HG02938 (cell line): ENCODE results near the gene MAST3.

Experiments used
- ATAC-seq: cut with Tn5 transposase; IDR thresholded peaks from one replicate; pipeline ENCODE4 v1.9.1; 2021; ENCODE audit warnings: mild to moderate bottlenecking, moderate library complexity; ENCODE audit not compliant: unreplicated experiment

MAST3 gene

GRCh38 chr19:18135712-18136584, 38.4 kb downstream of the MAST3 start:
- no peak for ATAC-seq

DNA sequence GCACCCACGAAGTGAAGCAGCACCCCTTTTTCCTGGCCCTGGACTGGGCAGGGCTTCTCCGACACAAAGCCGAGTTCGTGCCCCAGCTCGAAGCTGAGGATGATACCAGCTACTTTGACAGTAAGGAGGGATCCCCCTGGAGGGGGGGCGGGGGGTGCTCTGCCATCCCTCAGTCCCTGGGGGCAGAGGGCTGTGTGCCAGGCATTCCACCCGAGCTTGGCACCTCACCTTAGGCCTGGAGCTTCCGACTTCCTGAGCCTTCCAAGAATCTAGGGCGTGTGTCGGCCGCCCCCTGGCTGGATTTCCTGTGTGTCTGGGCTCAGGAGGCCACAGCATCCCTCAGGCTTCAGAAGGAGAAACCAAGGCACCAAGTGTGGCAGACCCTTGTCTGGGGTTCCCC, 39.7 kb downstream of the MAST3 start:
- no peak for ATAC-seq

- ATAC-seq = no peak
These were observed 40.2 kb downstream of the MAST3 start for GRCh38 chr19:18137657-18138339.

DNA sequence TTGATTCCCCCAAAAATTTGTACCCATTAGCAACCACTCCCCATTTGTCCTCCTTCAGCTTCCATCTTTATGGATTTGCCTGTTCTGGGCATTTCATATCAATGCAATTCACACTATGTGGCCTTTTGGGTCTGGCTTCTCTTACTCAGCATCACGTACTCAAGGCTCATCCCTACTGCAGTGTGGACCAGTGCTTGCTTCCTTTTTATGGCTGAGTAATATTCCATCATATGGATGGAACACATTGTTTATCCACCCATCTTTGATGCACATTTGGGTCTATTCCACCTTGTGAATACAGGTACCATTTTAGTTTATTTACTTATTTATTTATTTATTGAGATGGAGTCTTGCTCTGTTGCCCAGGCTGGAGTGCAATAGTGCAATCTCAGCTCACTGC, 42.9 kb downstream of the MAST3 start:
- ATAC-seq = no peak

DNA sequence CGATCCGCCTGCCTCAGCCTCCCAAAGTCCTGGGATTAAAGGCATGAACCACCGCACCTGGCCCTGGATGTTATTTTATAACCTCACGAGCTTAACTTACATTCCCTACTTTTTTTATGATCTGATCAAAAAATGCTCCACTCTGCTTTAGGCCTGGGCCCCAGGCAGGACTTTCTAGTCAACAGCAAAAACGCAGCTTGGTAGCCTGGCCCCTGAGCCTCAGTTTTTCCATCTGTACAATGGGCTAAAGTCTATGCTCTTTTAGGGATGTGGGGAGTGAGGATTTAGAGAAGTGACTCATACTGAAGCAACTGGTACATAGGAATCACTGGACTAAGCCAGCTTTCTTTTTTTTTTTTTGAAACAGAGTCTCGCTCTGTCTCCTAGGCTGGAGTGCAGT, 43.5 kb downstream of the MAST3 start:
- ATAC-seq = no peak

DNA sequence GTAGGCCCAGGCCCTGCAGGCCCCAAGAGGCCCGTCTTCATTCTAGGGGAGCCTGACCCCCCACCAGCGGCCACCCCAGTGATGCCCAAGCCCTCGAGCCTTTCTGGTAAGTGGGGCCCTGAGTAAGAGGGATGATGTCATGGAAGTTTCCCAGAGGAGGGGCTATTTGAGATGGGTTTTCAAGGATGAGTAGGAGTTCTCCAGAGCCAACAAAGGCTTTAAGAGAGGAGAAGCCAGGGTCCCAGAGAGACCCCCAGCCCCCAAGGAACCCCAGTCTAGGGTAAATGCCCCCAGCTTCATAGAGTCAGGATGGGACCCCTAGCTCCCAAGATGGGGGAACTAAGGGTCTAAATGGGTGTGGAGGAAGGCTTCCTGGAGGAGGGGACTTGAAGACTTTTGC, 46.3 kb downstream of the MAST3 start:
- no peak for ATAC-seq

- ATAC-seq = no peak
These were observed 46.8 kb downstream of the MAST3 start for GRCh38 chr19:18144361-18144760.

DNA sequence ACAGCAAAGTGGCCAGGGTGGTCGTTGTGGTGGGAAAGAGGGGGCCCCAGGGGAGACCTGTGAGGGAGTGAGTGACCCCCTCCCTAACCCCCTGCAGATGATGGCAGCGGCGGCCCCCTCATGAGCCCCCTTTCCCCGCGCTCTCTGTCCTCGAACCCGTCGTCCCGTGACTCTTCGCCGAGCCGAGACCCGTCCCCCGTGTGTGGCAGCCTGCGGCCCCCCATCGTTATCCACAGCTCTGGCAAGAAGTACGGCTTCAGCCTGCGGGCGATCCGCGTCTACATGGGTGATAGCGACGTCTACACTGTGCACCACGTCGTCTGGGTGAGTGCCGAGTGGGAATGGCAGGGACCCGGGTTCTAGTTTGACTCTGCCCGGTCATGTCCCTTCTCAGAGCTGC, 47.3 kb downstream of the MAST3 start:
- ATAC-seq = no peak

- ATAC-seq = no peak
These were observed 47.9 kb downstream of the MAST3 start for GRCh38 chr19:18145391-18145999.

DNA sequence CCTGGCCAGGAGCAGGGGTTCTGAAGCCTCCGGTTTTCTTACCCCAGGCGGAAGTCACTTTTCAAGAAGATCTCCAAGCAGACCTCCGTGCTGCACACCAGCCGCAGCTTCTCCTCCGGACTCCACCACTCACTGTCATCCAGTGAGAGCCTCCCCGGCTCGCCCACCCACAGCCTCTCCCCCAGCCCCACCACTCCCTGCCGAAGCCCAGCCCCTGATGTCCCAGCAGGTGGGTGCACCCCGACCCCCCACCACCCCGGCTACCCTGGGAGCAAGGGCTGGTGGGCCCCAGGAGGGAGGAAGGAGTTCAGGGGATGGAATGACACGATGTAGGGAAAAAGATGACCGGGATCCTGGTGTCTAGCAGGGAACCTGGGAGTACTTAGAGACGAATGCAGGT, 49.8 kb downstream of the MAST3 start:
- ATAC-seq = no peak

- no peak for ATAC-seq
These were observed 52.0 kb downstream of the MAST3 start for GRCh38 chr19:18149596-18149975.

DNA sequence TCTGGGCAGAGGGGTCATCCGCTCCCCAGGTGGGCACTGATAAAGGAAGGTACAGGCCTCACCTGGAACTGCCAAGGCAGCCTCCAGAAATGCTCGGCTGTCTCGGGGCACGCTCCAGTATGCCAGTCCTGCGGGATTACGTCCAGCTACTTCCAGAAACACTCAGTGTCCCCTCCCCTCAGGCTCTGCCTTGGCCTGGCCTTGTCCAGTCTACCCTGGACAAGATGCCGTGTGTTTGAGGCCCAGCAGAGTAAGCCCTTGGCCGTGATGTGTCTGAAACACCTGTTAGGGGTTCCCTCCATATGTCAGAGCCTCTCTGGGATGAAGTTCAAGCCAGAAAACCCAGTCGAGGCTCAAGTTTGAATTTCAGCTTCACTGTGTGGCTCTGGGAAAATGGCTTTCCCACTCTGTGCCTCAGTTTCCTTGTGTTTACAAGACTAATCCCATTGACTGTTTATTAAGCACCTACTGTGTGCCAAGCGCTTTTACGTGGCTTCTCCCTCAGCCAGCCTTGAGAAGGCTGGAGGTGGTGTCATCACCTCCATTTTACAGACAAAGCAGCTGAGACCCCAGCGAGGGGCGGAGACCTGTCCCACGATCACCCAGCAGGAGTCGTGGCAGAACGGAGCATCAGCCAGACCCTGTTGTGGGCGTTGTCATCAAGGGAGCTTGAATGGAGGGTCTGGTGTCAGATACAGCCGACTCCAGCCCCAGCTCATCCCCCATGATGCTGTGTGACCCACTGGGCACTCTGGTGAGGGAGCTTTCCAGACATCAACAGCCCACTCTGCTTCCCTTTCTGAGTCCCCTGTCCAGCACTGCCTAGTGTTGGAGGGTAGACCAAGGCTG, 53.4 kb downstream of the MAST3 start:
- no peak for ATAC-seq

DNA sequence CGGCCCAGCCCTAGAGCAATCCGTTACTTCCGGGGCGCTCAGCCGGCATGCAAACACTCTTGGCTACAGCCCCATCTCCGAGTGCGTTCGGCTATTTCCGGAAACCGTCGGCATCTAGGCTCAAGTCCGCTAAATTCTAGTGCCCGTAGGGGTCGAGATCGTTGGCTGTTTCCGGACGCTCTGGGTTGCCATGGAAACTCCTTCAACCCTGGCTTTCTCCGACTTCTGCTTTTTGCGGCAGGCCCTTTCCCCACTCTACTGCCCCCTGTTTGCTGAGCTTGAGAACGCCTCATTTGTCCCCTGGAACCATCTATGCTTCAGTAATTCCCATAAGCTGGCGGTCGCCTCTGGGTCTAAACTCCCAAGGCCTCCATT, 54.9 kb downstream of the MAST3 start:
- ATAC-seq = peak; percentile 60

DNA sequence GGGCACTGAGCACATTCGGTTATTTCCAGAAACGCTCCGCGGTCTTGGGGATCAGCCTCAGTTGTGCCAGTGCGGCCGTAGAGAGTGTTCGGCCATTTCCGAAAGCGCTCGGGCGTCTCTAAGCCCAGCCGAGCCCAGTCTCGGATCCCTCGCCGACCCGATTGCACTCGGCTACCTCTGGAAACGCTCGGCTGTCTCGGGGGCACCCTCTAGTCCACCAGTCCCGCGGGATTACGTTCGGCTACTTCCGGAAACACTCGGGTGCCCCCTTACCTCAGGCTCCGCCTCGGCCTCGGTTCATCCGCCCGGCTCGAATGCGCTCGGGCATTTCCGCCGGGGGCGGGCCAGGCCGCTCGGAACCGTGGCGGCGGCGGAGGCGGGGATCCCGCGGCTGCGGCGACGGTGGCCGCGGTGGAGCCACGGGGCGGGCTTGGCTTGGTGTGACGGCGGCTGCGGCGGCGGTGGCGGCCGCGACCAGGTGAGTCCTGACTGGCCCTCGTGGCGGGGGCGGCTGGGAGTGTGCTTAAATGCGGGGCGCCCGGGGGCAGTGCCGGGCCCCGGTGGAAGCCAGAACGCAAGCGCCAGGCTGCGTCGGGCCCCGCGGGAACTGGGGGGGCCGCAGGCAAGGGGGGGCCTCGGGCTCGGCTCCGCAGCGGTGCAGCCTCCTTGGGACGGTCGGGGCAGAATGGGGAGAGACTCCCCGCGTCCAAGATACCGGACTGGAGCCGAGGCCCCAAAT, 55.4 kb downstream of the MAST3 start, which contains the start of gene PIK3R2:
PIK3R2 (plus strand) TSS at position 347 of the 739 bp plus-strand sequence. CDS start 2,717 bp downstream, outside the sequence.
- peak; percentile 66 for ATAC-seq

DNA sequence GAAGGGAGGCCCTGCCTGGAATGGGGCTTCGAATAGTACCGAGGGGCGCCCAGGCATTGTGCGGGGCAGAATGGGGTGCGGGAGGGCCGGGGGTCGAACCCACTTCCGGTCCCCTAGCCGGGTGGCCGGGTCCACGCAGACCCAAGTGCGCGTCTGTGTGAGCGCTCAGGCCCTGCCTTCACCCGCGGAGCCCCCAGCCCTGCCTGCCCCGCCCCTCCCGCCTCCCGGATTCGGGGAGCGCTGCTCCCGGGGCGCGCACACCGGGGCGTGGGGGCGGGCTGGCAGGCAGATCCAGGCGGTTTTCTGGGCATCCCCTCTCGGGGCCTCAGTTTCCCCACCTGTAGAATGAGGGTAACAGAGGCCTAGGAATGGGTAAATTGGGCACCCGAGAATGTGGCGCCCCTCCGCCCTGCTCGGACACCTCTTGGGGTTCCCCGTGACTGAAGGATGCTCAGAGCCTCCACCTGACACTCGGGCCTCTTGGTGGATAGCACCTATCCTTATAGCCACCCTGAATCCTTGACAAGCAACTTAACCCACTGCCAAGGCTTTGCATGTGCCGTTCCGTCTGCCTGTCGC, 56.1 kb downstream of the MAST3 start:
- ATAC-seq = no peak

- ATAC-seq = no peak
These were observed 57.8 kb downstream of the MAST3 start for GRCh38 chr19:18155095-18156087.

DNA sequence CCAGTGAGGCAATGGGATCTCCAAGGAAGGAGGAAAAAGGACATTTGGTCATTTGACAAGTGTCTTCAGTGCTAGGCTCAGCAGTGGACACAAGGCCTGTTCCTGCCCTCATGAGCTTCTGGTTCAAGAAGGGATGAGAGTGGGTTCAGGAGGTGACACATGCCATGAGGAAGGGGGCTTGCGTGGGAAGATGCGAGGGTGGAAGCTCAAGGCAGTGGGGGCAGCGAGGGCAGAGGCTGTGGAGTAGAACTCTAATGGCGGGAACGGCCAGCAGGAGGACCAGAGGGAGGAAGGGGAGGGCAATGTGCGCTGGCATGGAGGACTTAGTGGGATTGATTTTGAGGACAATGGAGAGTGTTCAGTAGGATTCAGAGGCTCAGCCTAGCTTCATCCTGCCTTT, 58.7 kb downstream of the MAST3 start:
- ATAC-seq = no peak

- no peak for ATAC-seq
These were observed 59.4 kb downstream of the MAST3 start for GRCh38 chr19:18156841-18157464.
